ENCODE measurements around the gene FRMPD2. TPM values are rescaled to one million over a fixed set of nuclear protein-coding genes. Genes with fewer than 3 reads are reported as not detected.

The FRMPD2 gene
- total and polyA plus RNA-seq, 7 donors, result 0.04 TPM; not detected in 6

- intact Hi-C loops (cut with DNase I), result no loop called here
- DNase-seq (no peak), ATAC-seq (no peak)
- H3K36me3 ChIP-seq (ENCODE audit: insufficient read depth in 1 of 2, low read depth in 1 of 2), result no peaks in the 10 kb centered on the region
- H3K9me3 ChIP-seq, result no peaks in the 10 kb centered on the region
- no peak for TF ChIP-seq CTCF (IDR thresholded peaks at IDR 0.05)
- no peak overlapping the region for H3K4me3 ChIP-seq
- H3K27me3 ChIP-seq (ENCODE audit: insufficient read depth in 3 of 3, low read length in 2 of 3), result no peaks in the 10 kb centered on the region
- H3K4me1 ChIP-seq, result no peaks in the 10 kb centered on the region
- WGBS, 3 donors, result 67 to 69% (median 68%) methylated on average over 6 of the region's 6 CpGs
- H3K27ac ChIP-seq, result no peak overlapping the region
These were observed 42.7 kb downstream of the FRMPD2 start for GRCh38 chr10:48231699-48232315.

- no peaks in the 10 kb centered on the region for H3K4me1 ChIP-seq
- H3K9me3 ChIP-seq, result no peaks in the 10 kb centered on the region
- intact Hi-C loops (cut with DNase I), result no loop called here
- DNase-seq, result no peak
- WGBS, 3 donors, result 83 to 88% (median 87%) methylated on average over 2 of the region's 2 CpGs
- ATAC-seq, result no peak
- TF ChIP-seq CTCF (IDR thresholded peaks at IDR 0.05), result no peak
- H3K36me3 ChIP-seq (ENCODE audit: insufficient read depth in 1 of 2, low read depth in 1 of 2), result no peaks in the 10 kb centered on the region
- H3K27me3 ChIP-seq (ENCODE audit: insufficient read depth in 3 of 3, low read length in 2 of 3), result no peaks in the 10 kb centered on the region
- no peak overlapping the region for H3K27ac ChIP-seq
- H3K4me3 ChIP-seq, result no peak overlapping the region
These were observed 43.3 kb downstream of the FRMPD2 start for GRCh38 chr10:48231178-48231577.

- 48 to 66% (median 58%) methylated on average over 6 of the region's 6 CpGs for WGBS, 3 donors
- no peak for ATAC-seq
- no peak for TF ChIP-seq CTCF (IDR thresholded peaks at IDR 0.05)
- Histone ChIP-seq H3K4me3 (no peak overlapping the region), H3K36me3 (ENCODE audit: insufficient read depth in 1 of 2, low read depth in 1 of 2) (no peaks in the 10 kb centered on the region), H3K27me3 (ENCODE audit: insufficient read depth in 3 of 3, low read length in 2 of 3) (no peaks in the 10 kb centered on the region), H3K4me1 (no peaks in the 10 kb centered on the region), H3K27ac (no peak overlapping the region), H3K9me3 (no peaks in the 10 kb centered on the region)
- DNase-seq, result no peak
- intact Hi-C loops (cut with DNase I), result no loop called here
These were observed 47.3 kb downstream of the FRMPD2 start for GRCh38 chr10:48227213-48227612.

- intact Hi-C loops (cut with DNase I), result no loop called here
- Histone ChIP-seq H3K9me3 (no peaks in the 10 kb centered on the region), H3K27me3 (ENCODE audit: insufficient read depth in 3 of 3, low read length in 2 of 3) (no peaks in the 10 kb centered on the region), H3K36me3 (ENCODE audit: insufficient read depth in 1 of 2, low read depth in 1 of 2) (no peaks in the 10 kb centered on the region), H3K4me3 (no peak overlapping the region), H3K27ac (no peak overlapping the region), H3K4me1 (no peaks in the 10 kb centered on the region)
- 61 to 73% (median 62%) methylated on average over 5 of the region's 5 CpGs for WGBS, 3 donors
- no peak for TF ChIP-seq CTCF (IDR thresholded peaks at IDR 0.05)
- DNase-seq (no peak), ATAC-seq (no peak)
These were observed 49.4 kb downstream of the FRMPD2 start for GRCh38 chr10:48224979-48225560.

- TF ChIP-seq CTCF (IDR thresholded peaks at IDR 0.05), result no peak
- no peak overlapping the region for H3K27ac ChIP-seq
- WGBS, 3 donors, result 45 to 75% (median 65%) methylated on average over 1 of the region's 1 CpG
- no peak for ATAC-seq
- intact Hi-C loops (cut with DNase I), result no loop called here
- no peaks in the 10 kb centered on the region for H3K9me3 ChIP-seq
- H3K36me3 ChIP-seq (ENCODE audit: insufficient read depth in 1 of 2, low read depth in 1 of 2), result no peaks in the 10 kb centered on the region
- no peaks in the 10 kb centered on the region for H3K4me1 ChIP-seq
- DNase-seq, result no peak
- H3K4me3 ChIP-seq, result no peak overlapping the region
- H3K27me3 ChIP-seq (ENCODE audit: insufficient read depth in 3 of 3, low read length in 2 of 3), result no peaks in the 10 kb centered on the region
These were observed 50.2 kb downstream of the FRMPD2 start for GRCh38 chr10:48224296-48224695.
